HCT116 (cell line): ENCODE measurements around the gene KCNK4. TPM values are rescaled to one million over a fixed set of nuclear protein-coding genes. Genes with fewer than 3 reads are reported as not detected.

Experiments used
- ATAC-seq: fragments of 200-7000 bp; cut with Tn5 transposase; 2 replicates; pipeline ENCODE4 v1.9.1; 2020; ENCODE audit warnings: mild to moderate bottlenecking, moderate library complexity
- BruUV-seq: library from RNA; stranded (reverse); fragments of 400-500 nt; replicated peaks from 2 replicates; lab custom pipeline; 2021; lab: Mats Ljungman, UMichigan
- CTCF ChIA-PET: fragments of 300-600 bp; sonication (Branson Sonifier 250); formaldehyde crosslinking; loops from one replicate; lab custom pipeline; 2021; ENCODE audit warnings: antibody characterized with exemption; lab: Charles Lee
- POLR2A ChIA-PET: fragments of 300-600, 350-600 bp; sonication (Branson Sonifier 250); formaldehyde crosslinking; loops from one replicate; lab custom pipeline; 2021; ENCODE audit warnings: antibody characterized with exemption; lab: Charles Lee
- RAD21 ChIA-PET, 2 experiments: fragments of 300-600 bp; sonication (Branson Sonifier 250); formaldehyde crosslinking; loops; one replicate each; lab custom pipeline; 2023; ENCODE audit warnings: low total read pairs in 2 of 2; ENCODE audit not compliant: uncharacterized antibody in 2 of 2, unreplicated experiment in 2 of 2, low non-redundant PET in 1 of 2; lab: Charles Lee
- DNase-seq: peaks from one replicate; pipeline ENCODE4 v3.0.0-alpha.2; 2010; ENCODE audit warnings: low read depth, low spot score
- H2AFZ ChIP-seq: fragments of 200-600 bp; shearing (Covaris generic), sonication (generic); 2 replicates; pipeline ENCODE4 v1.6.1; 2017; ENCODE audit warnings: low read depth, mixed run types, mixed read lengths, antibody characterized with exemption, low read length; ENCODE audit not compliant: poor library complexity, severe bottlenecking
- H3K27ac ChIP-seq: 2 replicates; pipeline ENCODE4 v1.5.1; 2012; ENCODE audit warnings: low read depth, low read length
- H3K27me3 ChIP-seq: fragments of 200-600 bp; sonication (generic); 2 replicates; pipeline ENCODE4 v1.6.1; 2016; ENCODE audit warnings: mixed run types, low read length, mixed read lengths; ENCODE audit not compliant: insufficient read depth
- H3K36me3 ChIP-seq, 2 experiments: fragments of 200-500 bp in 1 of 2; fragments of 200-600 bp in 1 of 2; sonication (Bioruptor generic) in 1 of 2; sonication (generic) in 1 of 2; 2 replicates each; pipeline versions ENCODE4 v1.5.1 to v1.6.1; 2014 to 2016; ENCODE audit warnings: low read length in 2 of 2, inconsistent platforms in 1 of 2, mixed read lengths in 1 of 2, mixed run types in 1 of 2; ENCODE audit not compliant: insufficient read depth in 2 of 2, control insufficient read depth in 1 of 2
- H3K4me1 ChIP-seq, 2 experiments: fragments of 200-600 bp in 1 of 2; sonication (generic) in 1 of 2; 2 replicates each; pipeline versions ENCODE4 v1.5.1 to v1.6.1; 2012 to 2017; ENCODE audit warnings: low read length in 2 of 2, inconsistent platforms in 1 of 2, mild to moderate bottlenecking in 1 of 2, mixed read lengths in 1 of 2, mixed run types in 1 of 2, moderate library complexity in 1 of 2; ENCODE audit not compliant: insufficient read depth in 2 of 2, control insufficient read depth in 1 of 2
- H3K4me2 ChIP-seq: fragments of 200-600 bp; sonication (generic); 2 replicates; pipeline ENCODE4 v1.6.1; 2017; ENCODE audit warnings: mixed run types, low read length, mixed read lengths
- H3K4me3 ChIP-seq, 2 experiments: fragments of 200-600 bp in 1 of 2; sonication (generic) in 1 of 2; replicated peaks in 1 of 2; 2 replicates each; pipeline ENCODE4 v1.5.1; 2011 to 2016; ENCODE audit warnings: low read length in 2 of 2, control low read depth in 1 of 2, low read depth in 1 of 2, mild to moderate bottlenecking in 1 of 2, mixed read lengths in 1 of 2, mixed run types in 1 of 2
- H3K79me2 ChIP-seq: fragments of 200-600 bp; sonication (generic); 2 replicates; pipeline ENCODE4 v1.6.1; 2017; ENCODE audit warnings: mild to moderate bottlenecking, mixed run types, low read length, moderate library complexity, mixed read lengths; ENCODE audit not compliant: insufficient read depth
- H3K9ac ChIP-seq: fragments of 200-600 bp; sonication (generic); 2 replicates; pipeline ENCODE4 v1.6.1; 2016; ENCODE audit warnings: low read length, mixed read lengths
- H3K9me2 ChIP-seq: fragments of 200-600 bp; sonication (generic), shearing (Covaris generic); 2 replicates; pipeline ENCODE4 v1.6.1; 2017; ENCODE audit warnings: mixed run types, mild to moderate bottlenecking, moderate library complexity; ENCODE audit not compliant: insufficient read depth
- H3K9me3 ChIP-seq, 2 experiments: fragments of 200-500 bp in 1 of 2; fragments of 200-600 bp in 1 of 2; sonication (Bioruptor generic) in 1 of 2; sonication (generic) in 1 of 2; 2 replicates each; pipeline ENCODE4 v1.6.1; 2014 to 2017; ENCODE audit warnings: low read length in 2 of 2, mixed read lengths in 2 of 2, inconsistent platforms in 1 of 2, low read depth in 1 of 2, mild to moderate bottlenecking in 1 of 2, mixed run types in 1 of 2, moderate library complexity in 1 of 2; ENCODE audit not compliant: control insufficient read depth in 1 of 2, insufficient read depth in 1 of 2
- H4K20me1 ChIP-seq: fragments of 200-600 bp; sonication (generic), shearing (Covaris generic); 2 replicates; pipeline ENCODE4 v1.6.1; 2017; ENCODE audit warnings: mixed run types, mild to moderate bottlenecking, moderate library complexity; ENCODE audit not compliant: insufficient read depth
- CEBPB ChIP-seq: IDR thresholded peaks from 2 replicates; pipeline ENCODE4 v1.6.1; 2012; ENCODE audit warnings: low read depth
- ELF1 ChIP-seq: IDR thresholded peaks from 2 replicates; pipeline ENCODE4 v1.6.1; 2012; ENCODE audit warnings: low read depth, borderline replicate concordance
- EZH2 ChIP-seq: fragments of 200-600 bp; sonication (generic); IDR thresholded peaks from 2 replicates; pipeline ENCODE4 v1.6.1; 2017; ENCODE audit warnings: antibody characterized with exemption, mixed run types
- EZH2phosphoT487 ChIP-seq: fragments of 200-600 bp; IDR thresholded peaks from 2 replicates; pipeline ENCODE4 v1.6.1; 2018; ENCODE audit warnings: antibody characterized with exemption, borderline replicate concordance
- FOSL1 ChIP-seq: IDR thresholded peaks from 2 replicates; pipeline ENCODE4 v1.6.1; 2012; ENCODE audit warnings: low read depth
- JUND ChIP-seq: IDR thresholded peaks from 2 replicates; pipeline ENCODE4 v1.6.1; 2012
- MAX ChIP-seq: IDR thresholded peaks from 2 replicates; pipeline ENCODE4 v1.6.1; 2012
- POLR2A ChIP-seq: IDR thresholded peaks from 2 replicates; pipeline ENCODE4 v1.7.0; 2011; ENCODE audit warnings: borderline replicate concordance; ENCODE audit not compliant: insufficient read depth, insufficient read length; ENCODE audit errors: extremely low read depth
- POLR2AphosphoS5 ChIP-seq: IDR thresholded peaks from 2 replicates; pipeline ENCODE4 v1.6.1; 2011; ENCODE audit warnings: mild to moderate bottlenecking, low read depth, low read length, moderate library complexity
- RAD21 ChIP-seq: IDR thresholded peaks from 2 replicates; pipeline ENCODE4 v1.6.1; 2012; ENCODE audit warnings: low read depth, mild to moderate bottlenecking
- SIN3A ChIP-seq: IDR thresholded peaks from 2 replicates; pipeline ENCODE4 v1.6.1; 2012; ENCODE audit warnings: low read depth
- SP1 ChIP-seq: IDR thresholded peaks from 2 replicates; pipeline ENCODE4 v1.6.1; 2012; ENCODE audit warnings: low read depth
- SRF ChIP-seq: IDR thresholded peaks from 2 replicates; pipeline ENCODE4 v1.6.1; 2012; ENCODE audit warnings: low read depth
- TCF7L2 ChIP-seq: IDR thresholded peaks from 2 replicates; pipeline ENCODE4 v1.7.0; 2011; ENCODE audit warnings: borderline replicate concordance, inconsistent platforms; ENCODE audit not compliant: insufficient read depth, insufficient read length; ENCODE audit errors: extremely low read depth
- YY1 ChIP-seq: IDR thresholded peaks from 2 replicates; pipeline ENCODE4 v1.6.1; 2011; ENCODE audit warnings: low read length, low read depth, moderate library complexity, mild to moderate bottlenecking; ENCODE audit not compliant: insufficient replicate concordance; ENCODE audit errors: extremely low read depth
- ZFX ChIP-seq: fragments of 450-650 bp; IDR thresholded peaks from 2 replicates; pipeline ENCODE4 v1.6.1; 2017
- ZNF274 ChIP-seq: fragments of 200-500 bp; sonication (Bioruptor generic); IDR thresholded peaks from 2 replicates; pipeline ENCODE4 v1.6.1; 2014; ENCODE audit warnings: mild to moderate bottlenecking, low read depth, low read length, inconsistent platforms
- intact Hi-C: fragments of 100-400 bp; cut with micrococcal nuclease; formaldehyde crosslinking; loops from 2 replicates; pipeline ENCODE4 v1.10.0; 2022
- total RNA-seq: library from RNA; stranded (reverse); gene quantifications from one replicate; pipeline ENCODE4 v1.2.1, GENCODE V29; 2021; ENCODE audit not compliant: unreplicated experiment
- TF ChIP-seq, protein P1 (sequence below): IDR thresholded peaks from 2 replicates; pipeline ENCODE4 v1.6.1; 2011; ENCODE audit warnings: mild to moderate bottlenecking, low read length, moderate library complexity; ENCODE audit not compliant: insufficient replicate concordance; ENCODE audit errors: extremely low read depth

KCNK4 gene
- total RNA-seq, 1 experiment from 2014 or later: not detected

- intact Hi-C loops: no loop called here
- H3K9ac ChIP-seq: no peak overlapping the region
- H3K9me3 ChIP-seq: no peaks in the 10 kb centered on the region
- no peaks in the 10 kb centered on the region for H3K36me3 ChIP-seq
- no peak overlapping the region for H3K4me3 ChIP-seq
- RAD21 ChIA-PET: no interaction called here
- CTCF ChIA-PET: interaction anchor here (0.6 to 1.7 kb wide), 2 partner anchors 28 to 54 kb away, joined by 3 to 6 read pairs; no protein-coding TSS in a partner anchor
- TF ChIP-seq MAX (no peak), ELF1 (no peak), SIN3A (no peak)
- no TSS peak for BruUV-seq
- no peak for ATAC-seq
- no peak overlapping the region for H3K4me2 ChIP-seq
- no peak overlapping the region for H2AFZ ChIP-seq
- H3K79me2 ChIP-seq: no peaks in the 10 kb centered on the region
- peaks cover 14 to 37% of the 10 kb centered on the region in 2 experiments for H3K4me1 ChIP-seq
- no peaks in the 10 kb centered on the region for H3K9me2 ChIP-seq
- no peaks in the 10 kb centered on the region for H4K20me1 ChIP-seq
- no peaks in the 10 kb centered on the region for H3K27me3 ChIP-seq
- POLR2A ChIA-PET: interaction anchor here (1.9 kb wide), 1 partner anchor 10 kb away, joined by 13 read pairs; the partner anchor contains the start of genes PRDX5 and TRMT112
- DNase-seq: no peak
- no peak overlapping the region for H3K27ac ChIP-seq
Observed at GRCh38 chr11:64327375-64327774, 36.3 kb downstream of the KCNK4 start.

- H3K4me3 ChIP-seq: no peak overlapping the region
- intact Hi-C loops: no loop called here
- peaks cover 16 to 37% of the 10 kb centered on the region in 2 experiments for H3K4me1 ChIP-seq
- ATAC-seq: no peak
- H3K9me3 ChIP-seq: no peaks in the 10 kb centered on the region
- BruUV-seq: no TSS peak
- no peaks in the 10 kb centered on the region for H4K20me1 ChIP-seq
- CTCF ChIA-PET: interaction anchor here (1.7 kb wide), 1 partner anchor 27 kb away, joined by 6 read pairs; no protein-coding TSS in a partner anchor
- no peak overlapping the region for H3K9ac ChIP-seq
- H3K27me3 ChIP-seq: no peaks in the 10 kb centered on the region
- no peak overlapping the region for H3K27ac ChIP-seq
- POLR2A ChIA-PET: interaction anchor here (1.9 kb wide), 1 partner anchor 10 kb away, joined by 13 read pairs; the partner anchor contains the start of genes PRDX5 and TRMT112
- RAD21 ChIA-PET: no interaction called here
- H3K4me2 ChIP-seq: no peak overlapping the region
- H3K9me2 ChIP-seq: no peaks in the 10 kb centered on the region
- TF ChIP-seq SIN3A (no peak), SRF (no peak), JUND (no peak), ZFX (no peak), YY1 (no peak), TCF7L2 (no peak), ELF1 (no peak), POLR2A (no peak), EZH2phosphoT487 (no peak), ZNF274 (no peak), CEBPB (no peak), SP1 (no peak), POLR2AphosphoS5 (no peak), RAD21 (no peak), EZH2 (no peak), FOSL1 (no peak)
- TF ChIP-seq, protein P1, sequence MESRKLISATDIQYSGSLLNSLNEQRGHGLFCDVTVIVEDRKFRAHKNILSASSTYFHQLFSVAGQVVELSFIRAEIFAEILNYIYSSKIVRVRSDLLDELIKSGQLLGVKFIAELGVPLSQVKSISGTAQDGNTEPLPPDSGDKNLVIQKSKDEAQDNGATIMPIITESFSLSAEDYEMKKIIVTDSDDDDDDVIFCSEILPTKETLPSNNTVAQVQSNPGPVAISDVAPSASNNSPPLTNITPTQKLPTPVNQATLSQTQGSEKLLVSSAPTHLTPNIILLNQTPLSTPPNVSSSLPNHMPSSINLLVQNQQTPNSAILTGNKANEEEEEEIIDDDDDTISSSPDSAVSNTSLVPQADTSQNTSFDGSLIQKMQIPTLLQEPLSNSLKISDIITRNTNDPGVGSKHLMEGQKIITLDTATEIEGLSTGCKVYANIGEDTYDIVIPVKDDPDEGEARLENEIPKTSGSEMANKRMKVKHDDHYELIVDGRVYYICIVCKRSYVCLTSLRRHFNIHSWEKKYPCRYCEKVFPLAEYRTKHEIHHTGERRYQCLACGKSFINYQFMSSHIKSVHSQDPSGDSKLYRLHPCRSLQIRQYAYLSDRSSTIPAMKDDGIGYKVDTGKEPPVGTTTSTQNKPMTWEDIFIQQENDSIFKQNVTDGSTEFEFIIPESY: no peak
- H3K79me2 ChIP-seq: no peaks in the 10 kb centered on the region
- H3K36me3 ChIP-seq: no peaks in the 10 kb centered on the region
- DNase-seq: no peak
- no peak overlapping the region for H2AFZ ChIP-seq
Observed at GRCh38 chr11:64327993-64328392, 36.9 kb downstream of the KCNK4 start.
